WTC11 (cell line): Measurements from ENCODE around the gene ARPC2. TPM values are rescaled to one million over a fixed set of nuclear protein-coding genes. Genes with fewer than 3 reads are reported as not detected.

ENCODE experiments used
- ATAC-seq: fragments of 200-7000 bp; cut with Tn5 transposase; 2 replicates; pipeline ENCODE4 v1.10.0; 2021; ENCODE audit warnings: mild to moderate bottlenecking, moderate library complexity
- CTCF ChIA-PET: fragments of 300-600 bp; sonication (Branson Sonifier 250); formaldehyde crosslinking; loops from one replicate; lab custom pipeline; 2021; ENCODE audit warnings: antibody characterized with exemption; lab: Charles Lee
- POLR2A ChIA-PET: fragments of 350-600 bp; sonication (Branson Sonifier 250); formaldehyde crosslinking; loops from one replicate; lab custom pipeline; 2021; ENCODE audit warnings: antibody characterized with exemption; lab: Charles Lee
- DNase-seq: peaks from one replicate; pipeline ENCODE4 v3.0.0; 2021; ENCODE audit warnings: low spot score
- H3K27ac Mint-ChIP-seq: 2 replicates; pipeline ENCODE4 v1.8.0; 2021; ENCODE audit warnings: mixed read lengths
- H3K27me3 Mint-ChIP-seq: 2 replicates; pipeline ENCODE4 v1.8.0; 2021; ENCODE audit warnings: low read depth, mild to moderate bottlenecking, moderate library complexity, mixed read lengths
- H3K36me3 Mint-ChIP-seq: 2 replicates; pipeline ENCODE4 v1.8.0; 2021; ENCODE audit warnings: mixed read lengths
- H3K4me1 Mint-ChIP-seq: 2 replicates; pipeline ENCODE4 v1.8.0; 2022; ENCODE audit warnings: mixed read lengths
- H3K4me3 Mint-ChIP-seq: 2 replicates; pipeline ENCODE4 v1.8.0; 2021; ENCODE audit warnings: mild to moderate bottlenecking, moderate library complexity, mixed read lengths
- H3K9me3 Mint-ChIP-seq: 2 replicates; pipeline ENCODE4 v1.8.0; 2021; ENCODE audit warnings: mixed read lengths
- ATF1 ChIP-seq: sonication (generic); formaldehyde crosslinking; IDR thresholded peaks from 2 replicates; pipeline ENCODE4 v1.8.1; 2023; ENCODE audit warnings: mild to moderate bottlenecking, moderate library complexity, missing genetic modification reagents
- E2F4 ChIP-seq: sonication (generic); formaldehyde crosslinking; IDR thresholded peaks from 2 replicates; pipeline ENCODE4 v1.8.1; 2022; ENCODE audit warnings: low read depth, mild to moderate bottlenecking, moderate library complexity, missing genetic modification reagents, borderline replicate concordance
- ELF4 ChIP-seq: sonication (generic); formaldehyde crosslinking; IDR thresholded peaks from 2 replicates; pipeline ENCODE4 v1.8.1; 2022; ENCODE audit warnings: low read depth, mild to moderate bottlenecking, moderate library complexity, missing genetic modification reagents
- ERG ChIP-seq: fragments of 250-450 bp; sonication (Bioruptor Pico); IDR thresholded peaks from 2 replicates; pipeline ENCODE4 v1.8.0; 2021; ENCODE audit warnings: mild to moderate bottlenecking
- FOXP4 ChIP-seq: sonication (generic); formaldehyde crosslinking; IDR thresholded peaks from 2 replicates; pipeline ENCODE4 v1.8.0; 2022; ENCODE audit warnings: mild to moderate bottlenecking, missing genetic modification reagents
- MXD4 ChIP-seq: fragments of 250-450 bp; sonication (Bioruptor Pico); IDR thresholded peaks from 2 replicates; pipeline ENCODE4 v1.8.0; 2021; ENCODE audit warnings: mild to moderate bottlenecking, moderate library complexity, borderline replicate concordance
- MYBL2 ChIP-seq: sonication (generic); formaldehyde crosslinking; IDR thresholded peaks from 2 replicates; pipeline ENCODE4 v1.8.1; 2023; ENCODE audit warnings: mild to moderate bottlenecking, moderate library complexity, missing genetic modification reagents
- NFE2L1 ChIP-seq: sonication (generic); formaldehyde crosslinking; IDR thresholded peaks from 2 replicates; pipeline ENCODE4 v1.8.1; 2023; ENCODE audit warnings: missing genetic modification reagents
- NFYB ChIP-seq: sonication (generic); formaldehyde crosslinking; conservative IDR thresholded peaks from 2 replicates; pipeline ENCODE4 v1.8.0; 2022; ENCODE audit warnings: low read depth, missing genetic modification reagents
- OVOL2 ChIP-seq: fragments of 250-450 bp; sonication (Bioruptor Pico); IDR thresholded peaks from 2 replicates; pipeline ENCODE4 v1.9.0; 2021; ENCODE audit warnings: mild to moderate bottlenecking, borderline replicate concordance
- PREB ChIP-seq: sonication (generic); formaldehyde crosslinking; IDR thresholded peaks from 2 replicates; pipeline ENCODE4 v1.8.1; 2022; ENCODE audit warnings: mild to moderate bottlenecking, missing genetic modification reagents, moderate library complexity, borderline replicate concordance
- TEAD4 ChIP-seq: sonication (generic); formaldehyde crosslinking; IDR thresholded peaks from 2 replicates; pipeline ENCODE4 v1.8.0; 2022; ENCODE audit warnings: mild to moderate bottlenecking, missing genetic modification reagents
- TP53 ChIP-seq: sonication (generic); formaldehyde crosslinking; IDR thresholded peaks from 2 replicates; pipeline ENCODE4 v1.8.1; 2023; ENCODE audit warnings: mild to moderate bottlenecking, missing genetic modification reagents
- ZNF121 ChIP-seq: sonication (generic); formaldehyde crosslinking; IDR thresholded peaks from 2 replicates; pipeline ENCODE4 v1.8.0; 2023; ENCODE audit warnings: missing genetic modification reagents
- ZNF317 ChIP-seq: sonication (generic); formaldehyde crosslinking; IDR thresholded peaks from 2 replicates; pipeline ENCODE4 v1.8.1; 2023; ENCODE audit warnings: low read depth, mild to moderate bottlenecking, moderate library complexity, missing genetic modification reagents, borderline replicate concordance
- ZNF416 ChIP-seq: fragments of 250-450 bp; sonication (Bioruptor Pico); IDR thresholded peaks from 2 replicates; pipeline ENCODE4 v1.9.0; 2021; ENCODE audit warnings: mild to moderate bottlenecking, inconsistent platforms
- ZNF423 ChIP-seq: fragments of 250-450 bp; sonication (Bioruptor Pico); IDR thresholded peaks from 2 replicates; pipeline ENCODE4 v2.1.2; 2022; ENCODE audit warnings: mild to moderate bottlenecking, moderate library complexity
- total RNA-seq: library from RNA; stranded (reverse); gene quantifications from 3 replicates; pipeline ENCODE4 v1.2.3, GENCODE V29; 2021
- TF ChIP-seq, protein P1 (sequence below): fragments of 250-450 bp; sonication (Bioruptor Pico); IDR thresholded peaks from 2 replicates; pipeline ENCODE4 v1.9.0; 2021; ENCODE audit warnings: moderate library complexity, mild to moderate bottlenecking, inconsistent platforms, borderline replicate concordance
- TF ChIP-seq, protein P2 (sequence below): sonication (generic); formaldehyde crosslinking; IDR thresholded peaks from 2 replicates; pipeline ENCODE4 v1.8.0; 2022; ENCODE audit warnings: mild to moderate bottlenecking, missing genetic modification reagents
- TF ChIP-seq, protein P3 (sequence below): sonication (generic); formaldehyde crosslinking; IDR thresholded peaks from 2 replicates; pipeline ENCODE4 v1.8.1; 2023; ENCODE audit warnings: mild to moderate bottlenecking, missing genetic modification reagents, borderline replicate concordance

The ARPC2 gene
- total RNA-seq, 1 experiment from 2014 or later, result 184 TPM

DNA sequence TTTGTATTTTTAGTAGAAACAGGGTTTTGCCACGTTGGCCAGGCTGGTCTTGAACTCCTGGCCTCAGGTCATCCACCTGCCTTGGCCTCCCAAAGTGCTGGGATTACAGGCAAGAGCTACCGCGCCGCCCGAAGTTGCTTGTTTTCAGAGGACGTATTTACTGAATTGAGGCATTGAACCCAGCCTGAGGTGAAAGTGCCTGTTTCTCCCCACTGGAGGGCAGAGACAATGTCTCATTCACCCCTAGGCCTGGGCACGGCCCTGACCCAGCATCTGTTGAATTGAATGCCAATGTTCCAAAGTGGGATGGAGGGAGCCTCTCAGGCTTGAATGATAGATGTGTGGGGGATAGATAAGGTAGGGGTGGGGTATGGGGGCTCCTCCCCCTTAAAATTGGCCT, 79.9 kb downstream of the ARPC2 start:
- Mint-ChIP-seq H3K27ac (no peak overlapping the region), H3K4me1 (peaks cover 32% of the 10 kb centered on the region), H3K4me3 (no peak overlapping the region), H3K36me3 (no peaks in the 10 kb centered on the region), H3K27me3 (no peaks in the 10 kb centered on the region; the same call in 1 of the 2 replicates), H3K9me3 (no peaks in the 10 kb centered on the region)
- ChIA-PET POLR2A (interaction anchor here (1.2 kb wide), 1 partner anchor 27 kb away, joined by 3 read pairs; the partner anchor contains the start of genes AAMP and PNKD), CTCF (interaction anchor here (0.7 to 3.6 kb wide), 5 partner anchors 60 to 153 kb away, joined by 3 to 17 read pairs (median 4); partner anchors contain the start of gene CATIP)
- DNase-seq, result no peak
- no peak for TF ChIP-seq ZNF416 (CRISPR knock-in tag)
- no peak for TF ChIP-seq E2F4 (CRISPR knock-in tag)
- TF ChIP-seq OVOL2, result no peak
- no peak for TF ChIP-seq NFYB (CRISPR knock-in tag)
- no peak for TF ChIP-seq ERG (CRISPR knock-in tag)
- no peak for TF ChIP-seq ZNF317
- no peak for TF ChIP-seq ZNF121 (CRISPR knock-in tag)
- no peak for TF ChIP-seq FOXP4 (CRISPR knock-in tag)
- TF ChIP-seq MYBL2 (CRISPR knock-in tag), result no peak
- no peak for TF ChIP-seq NFE2L1
- ATAC-seq, result no peak

DNA sequence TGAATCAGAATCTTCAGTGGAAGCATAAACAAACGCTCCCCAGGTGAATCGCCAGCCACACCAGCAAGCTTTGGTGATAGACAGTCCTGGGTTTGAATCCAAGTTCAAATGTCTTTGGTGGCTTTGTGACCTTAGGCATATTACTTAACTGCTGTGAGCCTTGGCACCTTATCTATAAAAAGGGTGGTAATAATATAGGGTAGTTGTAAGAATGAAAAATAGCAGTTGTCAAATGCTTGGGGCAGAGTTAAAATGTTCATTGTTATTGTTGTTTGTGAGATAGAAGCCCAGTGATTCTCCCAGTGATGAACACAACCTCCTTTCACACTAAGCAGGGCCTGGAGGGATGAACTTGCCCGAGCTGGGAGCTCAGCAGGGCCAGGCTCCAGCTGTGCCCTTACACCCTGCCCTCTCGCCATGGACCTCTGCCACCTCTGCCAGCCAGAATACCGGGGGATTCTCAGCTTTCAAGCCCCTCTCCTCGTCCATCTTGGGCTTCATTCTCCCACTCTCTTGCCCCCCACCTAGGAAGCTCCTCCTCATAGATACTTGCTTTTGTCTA, 81.4 kb downstream of the ARPC2 start:
- DNase-seq (no peak), ATAC-seq (no peak)
- no peaks in the 10 kb centered on the region for H3K9me3 Mint-ChIP-seq
- POLR2A ChIA-PET, result interaction anchor here (0.6 kb wide), 1 partner anchor 10 kb away, joined by 3 read pairs; no protein-coding TSS in a partner anchor
- peaks cover 23% of the 10 kb centered on the region for H3K4me1 Mint-ChIP-seq
- no peak overlapping the region for H3K4me3 Mint-ChIP-seq
- CTCF ChIA-PET, result interaction anchor here (0.6 to 1.2 kb wide), 6 partner anchors 12 to 230 kb away, joined by 3 to 5 read pairs (median 4); partner anchors contain the start of gene CATIP
- H3K27me3 Mint-ChIP-seq, result no peaks in the 10 kb centered on the region; the same call in 1 of the 2 replicates
- H3K27ac Mint-ChIP-seq, result no peak overlapping the region; the same call in 1 of the 2 replicates
- TF ChIP-seq OVOL2 (no peak), ZNF423 (CRISPR knock-in tag) (no peak), ELF4 (CRISPR knock-in tag) (no peak), MXD4 (CRISPR knock-in tag) (no peak)
- TF ChIP-seq, protein P1, sequence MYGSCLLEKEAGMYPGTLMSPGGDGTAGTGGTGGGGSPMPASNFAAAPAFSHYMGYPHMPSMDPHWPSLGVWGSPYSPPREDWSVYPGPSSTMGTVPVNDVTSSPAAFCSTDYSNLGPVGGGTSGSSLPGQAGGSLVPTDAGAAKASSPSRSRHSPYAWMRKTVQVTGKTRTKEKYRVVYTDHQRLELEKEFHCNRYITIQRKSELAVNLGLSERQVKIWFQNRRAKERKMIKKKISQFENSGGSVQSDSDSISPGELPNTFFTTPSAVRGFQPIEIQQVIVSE (CRISPR knock-in tag), result no peak
- TF ChIP-seq, protein P2, sequence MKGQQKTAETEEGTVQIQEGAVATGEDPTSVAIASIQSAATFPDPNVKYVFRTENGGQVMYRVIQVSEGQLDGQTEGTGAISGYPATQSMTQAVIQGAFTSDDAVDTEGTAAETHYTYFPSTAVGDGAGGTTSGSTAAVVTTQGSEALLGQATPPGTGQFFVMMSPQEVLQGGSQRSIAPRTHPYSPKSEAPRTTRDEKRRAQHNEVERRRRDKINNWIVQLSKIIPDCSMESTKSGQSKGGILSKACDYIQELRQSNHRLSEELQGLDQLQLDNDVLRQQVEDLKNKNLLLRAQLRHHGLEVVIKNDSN (CRISPR knock-in tag), result no peak
- TF ChIP-seq, all 79 proteins: peak for 0
- H3K36me3 Mint-ChIP-seq, result no peaks in the 10 kb centered on the region

- H3K9me3 Mint-ChIP-seq, result no peaks in the 10 kb centered on the region
- CTCF ChIA-PET, result no interaction called here
- H3K27me3 Mint-ChIP-seq, result no peaks in the 10 kb centered on the region; the same call in 1 of the 2 replicates
Measured at GRCh38 chr2:218300141-218300540, 83.2 kb downstream of the ARPC2 start.

More at GRCh38 chr2:218300141-218300540, 83.2 kb downstream of the ARPC2 start:
- ATAC-seq (no peak), DNase-seq (no peak)
- Mint-ChIP-seq H3K4me1 (peaks cover 6% of the 10 kb centered on the region), H3K36me3 (no peaks in the 10 kb centered on the region), H3K4me3 (no peak overlapping the region), H3K27ac (no peak overlapping the region)
- TF ChIP-seq ZNF317 (no peak), PREB (CRISPR knock-in tag) (no peak), TEAD4 (CRISPR knock-in tag) (no peak), TP53 (CRISPR knock-in tag) (no peak), ATF1 (CRISPR knock-in tag) (no peak)
- TF ChIP-seq, protein P3, sequence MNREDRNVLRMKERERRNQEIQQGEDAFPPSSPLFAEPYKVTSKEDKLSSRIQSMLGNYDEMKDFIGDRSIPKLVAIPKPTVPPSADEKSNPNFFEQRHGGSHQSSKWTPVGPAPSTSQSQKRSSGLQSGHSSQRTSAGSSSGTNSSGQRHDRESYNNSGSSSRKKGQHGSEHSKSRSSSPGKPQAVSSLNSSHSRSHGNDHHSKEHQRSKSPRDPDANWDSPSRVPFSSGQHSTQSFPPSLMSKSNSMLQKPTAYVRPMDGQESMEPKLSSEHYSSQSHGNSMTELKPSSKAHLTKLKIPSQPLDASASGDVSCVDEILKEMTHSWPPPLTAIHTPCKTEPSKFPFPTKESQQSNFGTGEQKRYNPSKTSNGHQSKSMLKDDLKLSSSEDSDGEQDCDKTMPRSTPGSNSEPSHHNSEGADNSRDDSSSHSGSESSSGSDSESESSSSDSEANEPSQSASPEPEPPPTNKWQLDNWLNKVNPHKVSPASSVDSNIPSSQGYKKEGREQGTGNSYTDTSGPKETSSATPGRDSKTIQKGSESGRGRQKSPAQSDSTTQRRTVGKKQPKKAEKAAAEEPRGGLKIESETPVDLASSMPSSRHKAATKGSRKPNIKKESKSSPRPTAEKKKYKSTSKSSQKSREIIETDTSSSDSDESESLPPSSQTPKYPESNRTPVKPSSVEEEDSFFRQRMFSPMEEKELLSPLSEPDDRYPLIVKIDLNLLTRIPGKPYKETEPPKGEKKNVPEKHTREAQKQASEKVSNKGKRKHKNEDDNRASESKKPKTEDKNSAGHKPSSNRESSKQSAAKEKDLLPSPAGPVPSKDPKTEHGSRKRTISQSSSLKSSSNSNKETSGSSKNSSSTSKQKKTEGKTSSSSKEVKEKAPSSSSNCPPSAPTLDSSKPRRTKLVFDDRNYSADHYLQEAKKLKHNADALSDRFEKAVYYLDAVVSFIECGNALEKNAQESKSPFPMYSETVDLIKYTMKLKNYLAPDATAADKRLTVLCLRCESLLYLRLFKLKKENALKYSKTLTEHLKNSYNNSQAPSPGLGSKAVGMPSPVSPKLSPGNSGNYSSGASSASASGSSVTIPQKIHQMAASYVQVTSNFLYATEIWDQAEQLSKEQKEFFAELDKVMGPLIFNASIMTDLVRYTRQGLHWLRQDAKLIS, result no peak
- POLR2A ChIA-PET, result no interaction called here
